Amygdala (tissue), 56 donors: Measurements from ENCODE around the gene CT45A6.
"Not testable (repeated sequence)": the region's sequence is repeated elsewhere in the genome, so short reads cannot be mapped to it uniquely, and the experiment has no call there.

Source experiments
- DNase-seq, 56 donors: peaks; one replicate each; lab custom pipeline; 2025; lab: John Stamatoyannopoulos, UW

Gene CT45A6

GRCh38 chrX:135802687-135803086 is at the start of gene CT45A6:
CT45A6 (minus strand) TSS chrX:135802787; CDS start chrX:135798993, 3,794 bp downstream.
- not testable (repeated sequence) for DNase-seq

- not testable (repeated sequence) for DNase-seq
Observed at GRCh38 chrX:135837180-135837579, 34.6 kb upstream of the CT45A6 start, which contains the start of gene CT45A7. CT45A7 (minus strand) TSS chrX:135837280; CDS start chrX:135833533, 3,747 bp downstream.

GRCh38 chrX:135819912-135820311 is 17.3 kb upstream of the CT45A6 start, which contains the start of gene CT45A2:
CT45A2 (minus strand) TSS chrX:135820012; CDS start chrX:135816265, 3,747 bp downstream.
- not testable (repeated sequence) for DNase-seq

GRCh38 chrX:135785403-135785802 is 17.2 kb downstream of the CT45A6 start, which contains the start of gene CT45A5:
CT45A5 (minus strand) TSS chrX:135785503; CDS start chrX:135781729, 3,774 bp downstream.
- not testable (repeated sequence) for DNase-seq

DNA sequence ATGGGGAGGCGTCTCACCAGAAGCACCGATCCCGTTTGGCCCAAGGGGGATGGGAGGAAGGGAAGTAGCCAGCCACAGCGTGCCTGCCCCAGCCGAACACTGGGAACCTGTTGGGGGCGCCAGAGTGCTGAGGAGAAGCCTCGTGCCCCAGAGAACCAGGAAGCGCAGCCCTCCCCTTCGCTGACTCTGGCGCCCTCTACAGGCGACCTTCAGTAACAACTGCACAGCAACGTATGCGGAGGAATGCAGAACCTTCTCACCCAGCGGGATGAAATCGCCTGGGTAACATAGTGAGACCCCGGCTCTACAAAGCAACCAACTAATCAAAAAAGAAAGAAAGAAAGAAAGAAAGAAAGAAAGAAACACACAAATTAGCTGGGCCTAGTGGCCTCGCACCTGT is 34.5 kb downstream of the CT45A6 start, which contains the start of gene CT45A3:
Gene CT45A3, minus strand, starts transcription at position 101 of the 400 bp plus-strand sequence. CDS start 3,747 bp downstream, outside the sequence.
- DNase-seq, result not testable (repeated sequence)

GRCh38 chrX:135744739-135745138 is 57.8 kb downstream of the CT45A6 start:
- not testable (repeated sequence) for DNase-seq
